A673 (cell line): ENCODE data around the gene PAX5. TPM values are rescaled to one million over a fixed set of nuclear protein-coding genes. Genes with fewer than 3 reads are reported as not detected.

ENCODE experiments used
- BruUV-seq: library from RNA; stranded (reverse); fragments of 400-500 nt; replicated peaks from 2 replicates; lab custom pipeline; 2021; lab: Mats Ljungman, UMichigan
- CTCF ChIA-PET: fragments of 300-600 bp; sonication (Branson Sonifier 250); formaldehyde crosslinking; loops from one replicate; lab custom pipeline; 2022; ENCODE audit warnings: antibody characterized with exemption; lab: Charles Lee
- POLR2A ChIA-PET: fragments of 300-600 bp; sonication (Branson Sonifier 250); formaldehyde crosslinking; loops from one replicate; lab custom pipeline; 2022; ENCODE audit warnings: antibody characterized with exemption; ENCODE audit not compliant: low non-redundant PET; lab: Charles Lee
- DNase-seq: peaks from one replicate; pipeline ENCODE4 v3.0.0-alpha.2; 2015; ENCODE audit warnings: low spot score
- H3K27ac ChIP-seq: fragments of 200-600 bp; sonication (generic); 2 replicates; pipeline ENCODE4 v1.5.1; 2016; ENCODE audit warnings: mixed run types, low read depth, mild to moderate bottlenecking, mixed read lengths, antibody characterized with exemption, low read length; ENCODE audit not compliant: poor library complexity, severe bottlenecking
- H3K27me3 ChIP-seq: fragments of 200-600 bp; sonication (generic); replicated peaks from 2 replicates; pipeline ENCODE4 v1.6.1; 2017; ENCODE audit warnings: mixed run types, low read depth, mild to moderate bottlenecking, mixed read lengths, antibody characterized with exemption, low read length; ENCODE audit not compliant: insufficient read depth, poor library complexity
- H3K36me3 ChIP-seq: fragments of 200-600 bp; sonication (generic); 2 replicates; pipeline ENCODE4 v1.6.1; 2016; ENCODE audit warnings: mixed run types, mild to moderate bottlenecking, mixed read lengths, antibody characterized with exemption, low read length; ENCODE audit not compliant: insufficient read depth, poor library complexity, severe bottlenecking
- H3K4me1 ChIP-seq: fragments of 200-600 bp; sonication (generic); 2 replicates; pipeline ENCODE4 v1.6.1; 2017; ENCODE audit warnings: mixed run types, mild to moderate bottlenecking, mixed read lengths, antibody characterized with exemption, low read length; ENCODE audit not compliant: insufficient read depth, poor library complexity, severe bottlenecking
- H3K4me3 ChIP-seq: fragments of 200-600 bp; sonication (generic); 2 replicates; pipeline ENCODE4 v1.5.1; 2016; ENCODE audit warnings: low read depth, mixed run types, mild to moderate bottlenecking, mixed read lengths, low read length; ENCODE audit not compliant: poor library complexity, severe bottlenecking
- H3K9me3 ChIP-seq: fragments of 200-600 bp; sonication (generic); 2 replicates; pipeline ENCODE4 v1.6.1; 2016; ENCODE audit warnings: mixed run types, low read depth, mild to moderate bottlenecking, mixed read lengths, antibody characterized with exemption, low read length; ENCODE audit not compliant: poor library complexity, severe bottlenecking
- CTCF ChIP-seq: fragments of 300-800, 200-600 bp; sonication (generic); conservative IDR thresholded peaks from 2 replicates; pipeline ENCODE4 v1.5.1; 2017; ENCODE audit warnings: low read depth, mild to moderate bottlenecking, antibody characterized with exemption, low read length, moderate library complexity, mixed read lengths
- EZH2 ChIP-seq: fragments of 200-600 bp; sonication (generic); IDR thresholded peaks from 2 replicates; pipeline ENCODE4 v1.6.1; 2017; ENCODE audit warnings: borderline replicate concordance, low read depth, mild to moderate bottlenecking, mixed read lengths, antibody characterized with exemption, low read length; ENCODE audit not compliant: poor library complexity, severe bottlenecking
- intact Hi-C: fragments of 100-400 bp; cut with micrococcal nuclease; formaldehyde crosslinking; loops from one replicate; pipeline ENCODE4 v1.10.0; 2022; ENCODE audit not compliant: unreplicated experiment
- total RNA-seq: library from RNA; stranded (reverse); gene quantifications from 2 replicates; pipeline ENCODE4 v1.2.3, GENCODE V29; 2021

PAX5 gene
- total RNA-seq, 1 experiment from 2014 or later = 5.5 TPM

GRCh38 chr9:36924071-36924470 lies 110.0 kb downstream of the PAX5 start:
- no peak overlapping the region for H3K4me3 ChIP-seq
- intact Hi-C loops = loop anchor here (5.0 kb wide), 2 partner anchors 52 to 58 kb away; no protein-coding TSS in a partner anchor
- ChIA-PET CTCF (no interaction called here), POLR2A (no interaction called here)
- no peaks in the 10 kb centered on the region for H3K36me3 ChIP-seq
- BruUV-seq = no TSS peak
- H3K27ac ChIP-seq = no peak overlapping the region
- no peaks in the 10 kb centered on the region for H3K27me3 ChIP-seq
- H3K4me1 ChIP-seq = peaks cover 36% of the 10 kb centered on the region
- peak; percentile 89 for DNase-seq
- TF ChIP-seq EZH2 (no peak), CTCF (no peak)
- H3K9me3 ChIP-seq = no peaks in the 10 kb centered on the region

- CTCF ChIA-PET = no interaction called here
- Histone ChIP-seq H3K27ac (no peak overlapping the region), H3K4me1 (peaks cover 26% of the 10 kb centered on the region), H3K4me3 (no peak overlapping the region), H3K27me3 (no peaks in the 10 kb centered on the region), H3K9me3 (no peaks in the 10 kb centered on the region), H3K36me3 (no peaks in the 10 kb centered on the region)
- POLR2A ChIA-PET = no interaction called here
- intact Hi-C loops = loop anchor here (5.0 kb wide), 2 partner anchors 51 to 59 kb away; no protein-coding TSS in a partner anchor
- no peak for DNase-seq
- BruUV-seq = no TSS peak
- TF ChIP-seq EZH2 = no peak
- TF ChIP-seq CTCF = no peak
Measured at GRCh38 chr9:36923025-36923625, 110.9 kb downstream of the PAX5 start.

DNA sequence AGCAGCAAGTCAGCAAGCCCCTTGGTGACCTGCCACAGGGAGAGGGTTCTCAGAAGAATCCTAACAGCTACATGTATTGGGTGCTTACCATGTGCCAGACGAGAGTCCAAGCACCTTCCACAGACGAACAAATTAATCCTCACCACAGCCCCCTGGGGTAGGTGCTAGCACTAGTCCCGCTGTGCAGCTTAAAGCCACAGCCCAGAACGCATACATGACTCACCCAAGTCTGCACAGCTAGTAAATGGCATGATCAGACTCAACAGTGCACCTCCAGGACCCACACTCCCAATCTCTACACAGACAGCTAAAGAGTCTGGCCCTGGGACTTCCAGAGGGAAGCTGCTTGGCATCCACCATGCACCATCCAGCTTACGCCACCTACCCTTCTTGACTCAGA lies 111.5 kb downstream of the PAX5 start:
- Histone ChIP-seq H3K9me3 (no peaks in the 10 kb centered on the region), H3K27ac (no peak overlapping the region), H3K36me3 (no peaks in the 10 kb centered on the region), H3K4me3 (no peak overlapping the region), H3K27me3 (no peaks in the 10 kb centered on the region), H3K4me1 (peaks cover 24% of the 10 kb centered on the region)
- intact Hi-C loops = loop anchor here (5.0 kb wide), 2 partner anchors 50 to 60 kb away; no protein-coding TSS in a partner anchor
- ChIA-PET POLR2A (interaction anchor here (0.5 kb wide), 1 partner anchor 278 kb away, joined by 3 read pairs; no protein-coding TSS in a partner anchor), CTCF (no interaction called here)
- TF ChIP-seq EZH2 (no peak), CTCF (no peak)
- peak; percentile 84 for DNase-seq
- BruUV-seq = no TSS peak
